HG02623 (cell line): ENCODE measurements around the gene MPP2.
"Not testable (repeated sequence)": the region's sequence is repeated elsewhere in the genome, so short reads cannot be mapped to it uniquely, and the experiment has no call there.

ENCODE experiments used
- ATAC-seq: cut with Tn5 transposase; IDR thresholded peaks from one replicate; pipeline ENCODE4 v1.9.1; 2021; ENCODE audit warnings: moderate library complexity; ENCODE audit not compliant: unreplicated experiment

MPP2 gene

GRCh38 chr17:43907425-43907981 lies at the start of gene MPP2:
Gene MPP2, minus strand, starts transcription at chr17:43907536. Its CDS starts 3,076 bp downstream, at chr17:43904460.
- ATAC-seq, result no peak

GRCh38 chr17:43956222-43956621 lies 48.9 kb upstream of the MPP2 start:
- no peak for ATAC-seq

- ATAC-seq, result no peak
These were observed 46.4 kb upstream of the MPP2 start, which contains the start of gene PYY for GRCh38 chr17:43953746-43954145. Gene PYY, minus strand, starts transcription at chr17:43953940. Its CDS starts 457 bp downstream, at chr17:43953483.

- ATAC-seq, result no peak
These were observed 45.7 kb upstream of the MPP2 start for GRCh38 chr17:43952724-43953666.

GRCh38 chr17:43952351-43952723 lies 45.0 kb upstream of the MPP2 start:
- ATAC-seq, result no peak

- no peak for ATAC-seq
These were observed 44.4 kb upstream of the MPP2 start for GRCh38 chr17:43951750-43952149.

GRCh38 chr17:43950554-43950953 lies 43.2 kb upstream of the MPP2 start:
- ATAC-seq, result no peak

- no peak for ATAC-seq
These were observed 42.4 kb upstream of the MPP2 start for GRCh38 chr17:43949781-43950180.

- ATAC-seq, result no peak
These were observed 39.4 kb upstream of the MPP2 start for GRCh38 chr17:43946781-43947180.

- ATAC-seq, result no peak
These were observed 37.9 kb upstream of the MPP2 start for GRCh38 chr17:43945074-43945829.

GRCh38 chr17:43942051-43942685 lies 34.8 kb upstream of the MPP2 start, which contains the start of gene PPY:
Gene PPY, minus strand, starts transcription at chr17:43942476. Its CDS starts 822 bp downstream, at chr17:43941654.
- ATAC-seq, result no peak

GRCh38 chr17:43940630-43941029 lies 33.3 kb upstream of the MPP2 start:
- ATAC-seq, result no peak

- no peak for ATAC-seq
These were observed 32.5 kb upstream of the MPP2 start for GRCh38 chr17:43939886-43940285.

GRCh38 chr17:43939452-43939851 lies 32.1 kb upstream of the MPP2 start:
- ATAC-seq, result not testable (repeated sequence)

GRCh38 chr17:43938838-43939182 lies 31.5 kb upstream of the MPP2 start:
- ATAC-seq, result no peak

- ATAC-seq, result no peak
These were observed 29.1 kb upstream of the MPP2 start for GRCh38 chr17:43936434-43936833.

GRCh38 chr17:43935926-43936261 lies 28.6 kb upstream of the MPP2 start:
- ATAC-seq, result no peak

- no peak for ATAC-seq
These were observed 28.0 kb upstream of the MPP2 start for GRCh38 chr17:43935204-43935925.

GRCh38 chr17:43932923-43933322 lies 25.6 kb upstream of the MPP2 start:
- no peak for ATAC-seq

- no peak for ATAC-seq
These were observed 25.0 kb upstream of the MPP2 start for GRCh38 chr17:43932357-43932756.
